Mucosa of rectum (tissue), 2 donors: ENCODE results near the gene ZNF524.

ENCODE experiments used
- H3K27ac ChIP-seq, 2 donors: one replicate each; pipeline ENCODE4 v1.7.0; 2013; ENCODE audit warnings: inconsistent platforms in 2 of 2, low read depth in 2 of 2, low read length in 2 of 2
- H3K27me3 ChIP-seq, 2 donors: one replicate each; pipeline ENCODE4 v1.7.0; 2013; ENCODE audit warnings: low read length in 2 of 2; ENCODE audit not compliant: control insufficient read depth in 2 of 2, insufficient read depth in 2 of 2
- H3K36me3 ChIP-seq, 2 donors: one replicate each; pipeline ENCODE4 v1.7.0; 2013; ENCODE audit warnings: low read length in 2 of 2; ENCODE audit not compliant: control insufficient read depth in 2 of 2, insufficient read depth in 2 of 2
- H3K4me1 ChIP-seq, 2 donors: one replicate each; pipeline ENCODE4 v1.7.0; 2013; ENCODE audit warnings: low read length in 2 of 2, mild to moderate bottlenecking in 1 of 2; ENCODE audit not compliant: control insufficient read depth in 2 of 2, insufficient read depth in 2 of 2
- H3K4me3 ChIP-seq, 2 donors: one replicate each; pipeline ENCODE4 v1.7.0; 2013; ENCODE audit warnings: low read length in 2 of 2
- H3K9ac ChIP-seq, 2 donors: one replicate each; pipeline ENCODE4 v1.7.0; 2013; ENCODE audit warnings: low read length in 2 of 2, low read depth in 1 of 2, mild to moderate bottlenecking in 1 of 2
- H3K9me3 ChIP-seq, 2 donors: one replicate each; pipeline ENCODE4 v1.7.0; 2013; ENCODE audit warnings: low read length in 2 of 2; ENCODE audit not compliant: control insufficient read depth in 2 of 2
- donor health status: healthy.
- donor health status: Normal muscosa, but diverticular disease.

The ZNF524 gene

GRCh38 chr19:55591555-55591954 is 8.5 kb upstream of the ZNF524 start:
- peaks cover 11 to 16% of the 10 kb centered on the region in 2 donors for H3K36me3 ChIP-seq
- H3K27ac ChIP-seq = no peak overlapping the region
- no peaks in the 10 kb centered on the region for H3K27me3 ChIP-seq
- H3K4me3 ChIP-seq = no peak overlapping the region
- H3K4me1 ChIP-seq = peaks cover 5 to 6% of the 10 kb centered on the region in 2 donors
- H3K9me3 ChIP-seq = no peaks in the 10 kb centered on the region
- H3K9ac ChIP-seq = no peak overlapping the region

GRCh38 chr19:55592391-55593090 is 7.5 kb upstream of the ZNF524 start:
- Histone ChIP-seq H3K4me3 (no peak overlapping the region), H3K36me3 (peaks cover 11 to 16% of the 10 kb centered on the region in 2 donors), H3K27ac (no peak overlapping the region), H3K4me1 (no peaks in the 10 kb centered on the region), H3K27me3 (no peaks in the 10 kb centered on the region), H3K9ac (no peak overlapping the region), H3K9me3 (no peaks in the 10 kb centered on the region)

- H3K9me3 ChIP-seq = no peaks in the 10 kb centered on the region
- H3K36me3 ChIP-seq = peaks cover 11 to 16% of the 10 kb centered on the region in 2 donors
- H3K27ac ChIP-seq = no peak overlapping the region
- H3K27me3 ChIP-seq = no peaks in the 10 kb centered on the region
- H3K4me3 ChIP-seq = no peak overlapping the region
- no peak overlapping the region for H3K9ac ChIP-seq
- no peaks in the 10 kb centered on the region for H3K4me1 ChIP-seq
Measured at GRCh38 chr19:55593096-55593772, 6.9 kb upstream of the ZNF524 start.

GRCh38 chr19:55594996-55595545 is 5.0 kb upstream of the ZNF524 start:
- Histone ChIP-seq H3K9me3 (no peaks in the 10 kb centered on the region), H3K4me1 (peaks cover 0 to 3% of the 10 kb centered on the region in 2 donors), H3K27ac (no peak overlapping the region), H3K36me3 (peaks cover 11 to 16% of the 10 kb centered on the region in 2 donors), H3K9ac (no peak overlapping the region), H3K4me3 (no peak overlapping the region), H3K27me3 (no peaks in the 10 kb centered on the region)

GRCh38 chr19:55596304-55596703 is 3.8 kb upstream of the ZNF524 start:
- no peak overlapping the region for H3K27ac ChIP-seq
- H3K9me3 ChIP-seq = no peaks in the 10 kb centered on the region
- peaks cover 11 to 16% of the 10 kb centered on the region in 2 donors for H3K36me3 ChIP-seq
- no peak overlapping the region for H3K4me3 ChIP-seq
- no peaks in the 10 kb centered on the region for H3K27me3 ChIP-seq
- H3K4me1 ChIP-seq = peaks cover 7 to 11% of the 10 kb centered on the region in 2 donors
- H3K9ac ChIP-seq = no peak overlapping the region

- no peaks in the 10 kb centered on the region for H3K27me3 ChIP-seq
- no peak overlapping the region for H3K9ac ChIP-seq
- no peaks in the 10 kb centered on the region for H3K9me3 ChIP-seq
- H3K27ac ChIP-seq = no peak overlapping the region
- peaks cover 9 to 16% of the 10 kb centered on the region in 2 donors for H3K36me3 ChIP-seq
- peaks cover 7 to 11% of the 10 kb centered on the region in 2 donors for H3K4me1 ChIP-seq
- no peak overlapping the region for H3K4me3 ChIP-seq
Measured at GRCh38 chr19:55597501-55597921, 2.6 kb upstream of the ZNF524 start.

- H3K9ac ChIP-seq = no peak overlapping the region
- no peak overlapping the region for H3K4me3 ChIP-seq
- H3K9me3 ChIP-seq = no peaks in the 10 kb centered on the region
- H3K27ac ChIP-seq = no peak overlapping the region
- H3K4me1 ChIP-seq = peaks cover 7 to 11% of the 10 kb centered on the region in 2 donors
- no peaks in the 10 kb centered on the region for H3K27me3 ChIP-seq
- H3K36me3 ChIP-seq = peaks cover 9 to 16% of the 10 kb centered on the region in 2 donors
Measured at GRCh38 chr19:55598034-55598433, 2.1 kb upstream of the ZNF524 start.

- Histone ChIP-seq H3K4me3 (peak overlapping the region; percentile 93 to 97), H3K27me3 (no peaks in the 10 kb centered on the region), H3K36me3 (peaks cover 9 to 16% of the 10 kb centered on the region in 2 donors), H3K4me1 (peaks cover 11% of the 10 kb centered on the region in 2 donors), H3K27ac (peak overlapping the region; percentile 93 to 98), H3K9me3 (no peaks in the 10 kb centered on the region), H3K9ac (peak overlapping the region; percentile 75 to 77)
Measured at GRCh38 chr19:55598719-55599467, 1.2 kb upstream of the ZNF524 start.

GRCh38 chr19:55599468-55599841 is 633 bp upstream of the ZNF524 start, which contains the start of gene FIZ1:
TSS of gene FIZ1 (minus strand) at chr19:55599517. CDS start at chr19:55597865, 1,652 bp downstream.
- H3K9ac ChIP-seq = peak within 1 kb of the TSS; percentile 75 to 77
- H3K27ac ChIP-seq = peak within 1 kb of the TSS; percentile 93 to 98
- H3K27me3 ChIP-seq = no peaks in the 10 kb centered on the region
- peaks cover 11 to 12% of the 10 kb centered on the region in 2 donors for H3K4me1 ChIP-seq
- no peaks in the 10 kb centered on the region for H3K9me3 ChIP-seq
- peaks cover 9 to 16% of the 10 kb centered on the region in 2 donors for H3K36me3 ChIP-seq
- peak within 1 kb of the TSS; percentile 93 to 97 for H3K4me3 ChIP-seq
